Medulla oblongata (tissue), 1 donor: ENCODE data around the gene MYO3B.
"Not testable (repeated sequence)": the region's sequence is repeated elsewhere in the genome, so short reads cannot be mapped to it uniquely, and the experiment has no call there.

Experiments
- DNase-seq: peaks from one replicate; pipeline ENCODE4 v3.0.0-alpha.2; 2015; ENCODE audit errors: extremely low spot score

The MYO3B gene

GRCh38 chr2:170504810-170505145 lies 326.8 kb downstream of the MYO3B start:
- no peak for DNase-seq

- DNase-seq: peak; percentile 95
Observed at GRCh38 chr2:170505631-170506275, 327.8 kb downstream of the MYO3B start.

DNA sequence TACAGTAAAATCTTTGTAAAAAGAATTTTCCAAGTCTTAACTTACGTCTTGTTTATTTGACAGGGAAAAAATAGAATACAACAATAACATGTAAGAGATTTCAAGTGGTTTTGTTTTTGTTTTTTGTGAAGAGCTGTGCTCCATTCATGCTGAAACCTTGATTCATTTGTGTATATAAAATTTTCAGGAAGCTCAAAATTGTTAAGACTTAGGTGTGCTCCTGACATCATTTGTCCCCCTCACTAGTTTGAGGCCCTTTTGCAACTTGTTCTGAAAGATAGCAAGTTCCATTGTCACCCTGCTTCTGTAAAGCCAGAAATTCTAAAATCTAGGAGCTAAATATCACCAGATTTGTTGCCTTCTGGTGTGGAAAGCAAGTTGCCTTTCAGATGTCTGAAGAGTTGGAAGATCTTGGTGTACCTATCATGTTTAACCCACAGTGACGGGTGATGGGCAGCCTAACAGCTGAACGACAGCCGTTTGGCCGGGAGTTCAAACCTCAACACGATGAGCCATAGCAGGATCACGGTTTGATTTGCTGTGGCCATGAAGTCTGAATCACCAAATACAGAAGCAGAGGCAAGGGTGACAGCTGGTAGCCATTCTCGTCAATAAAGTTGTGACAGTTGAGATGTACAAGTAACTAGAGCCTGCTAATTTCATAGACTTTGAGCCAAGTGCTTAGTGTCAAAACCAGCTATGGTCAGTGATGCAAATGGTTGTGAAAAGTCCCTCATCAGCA lies 331.7 kb downstream of the MYO3B start:
- no peak for DNase-seq

DNA sequence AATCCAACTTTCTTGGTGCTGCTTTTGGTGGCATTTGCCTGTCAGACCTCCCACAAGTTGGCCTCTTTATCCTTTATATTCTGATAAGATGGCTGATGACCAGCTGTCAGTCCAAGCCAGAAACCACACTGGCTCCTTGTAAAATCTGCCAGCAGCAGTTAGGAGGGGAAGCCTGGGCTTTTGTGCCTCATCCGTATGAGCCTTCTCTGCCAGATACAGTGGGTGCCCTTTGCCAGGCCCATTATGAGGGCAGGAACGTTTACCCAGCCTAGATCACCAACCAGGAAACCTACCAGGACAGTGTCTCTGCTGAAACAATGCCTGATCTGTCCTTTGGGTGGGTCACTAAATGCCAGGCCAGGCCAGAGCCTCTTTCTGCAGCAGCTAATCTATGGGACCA lies 334.3 kb downstream of the MYO3B start:
- DNase-seq: peak; percentile 81

- DNase-seq: no peak
Observed at GRCh38 chr2:170514140-170514539, 336.2 kb downstream of the MYO3B start.

GRCh38 chr2:170517538-170517937 lies 339.6 kb downstream of the MYO3B start:
- no peak for DNase-seq

DNA sequence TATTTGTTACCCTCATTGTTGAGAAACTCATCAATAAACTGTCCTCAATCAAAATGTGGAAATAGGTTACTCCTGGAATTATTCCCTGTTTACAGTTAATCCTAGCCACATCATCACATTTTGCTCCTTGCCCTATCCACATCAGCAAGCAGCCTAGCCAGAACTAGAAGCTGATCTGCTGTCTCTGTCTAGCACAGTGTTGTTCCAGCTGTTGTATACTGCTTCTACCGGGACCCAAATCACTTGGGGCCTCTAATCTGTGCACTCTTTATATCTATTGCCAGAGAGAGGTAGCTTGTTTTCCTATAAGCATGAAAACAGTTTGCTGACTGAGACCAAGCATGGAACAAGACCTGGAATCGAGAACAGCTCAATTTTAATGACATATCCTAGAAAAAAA lies 341.0 kb downstream of the MYO3B start:
- DNase-seq: no peak

GRCh38 chr2:170521299-170521698 lies 343.4 kb downstream of the MYO3B start:
- no peak for DNase-seq

DNA sequence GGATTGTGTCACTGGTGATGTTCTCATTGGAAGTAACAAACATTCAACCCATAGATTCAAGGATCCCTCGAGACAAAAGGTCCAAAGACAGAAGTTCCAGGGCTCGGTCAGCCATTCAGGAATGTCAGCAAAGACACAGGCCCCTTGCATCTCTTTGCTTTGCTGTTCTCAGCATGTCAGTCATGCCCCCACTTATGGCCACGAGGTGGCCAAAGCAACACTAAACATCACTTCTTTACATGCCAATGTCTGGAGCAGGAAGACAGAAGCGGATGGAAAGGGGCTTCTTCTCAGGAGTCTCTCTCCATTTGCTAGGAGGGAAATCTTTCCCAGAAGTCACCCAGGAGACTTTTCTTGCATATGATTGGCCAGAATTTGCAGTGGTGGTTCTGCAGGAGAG lies 345.6 kb downstream of the MYO3B start:
- DNase-seq: no peak

- no peak for DNase-seq
Observed at GRCh38 chr2:170524828-170525565, 347.1 kb downstream of the MYO3B start.

DNA sequence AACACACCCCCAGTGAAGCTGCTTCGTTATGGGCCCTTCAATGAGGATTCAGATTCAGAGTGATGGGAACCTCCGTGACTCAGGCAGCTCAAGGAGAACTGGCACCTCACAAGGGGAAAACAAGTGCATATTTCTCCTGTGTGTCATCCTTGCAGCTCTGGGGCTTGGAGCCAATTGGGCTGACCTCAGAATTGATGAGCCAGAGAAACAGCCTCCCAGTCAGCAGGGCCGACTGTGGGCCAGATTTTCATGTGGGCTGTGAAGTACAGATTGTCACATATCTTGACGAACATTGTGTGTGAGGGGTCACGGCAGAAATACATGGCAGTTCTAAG lies 347.6 kb downstream of the MYO3B start:
- peak; percentile 31 for DNase-seq

- DNase-seq: peak; percentile 33
Observed at GRCh38 chr2:170530284-170530745, 352.4 kb downstream of the MYO3B start.

GRCh38 chr2:170530803-170531564 lies 353.0 kb downstream of the MYO3B start:
- no peak for DNase-seq

- no peak for DNase-seq
Observed at GRCh38 chr2:170531876-170532275, 353.9 kb downstream of the MYO3B start.

DNA sequence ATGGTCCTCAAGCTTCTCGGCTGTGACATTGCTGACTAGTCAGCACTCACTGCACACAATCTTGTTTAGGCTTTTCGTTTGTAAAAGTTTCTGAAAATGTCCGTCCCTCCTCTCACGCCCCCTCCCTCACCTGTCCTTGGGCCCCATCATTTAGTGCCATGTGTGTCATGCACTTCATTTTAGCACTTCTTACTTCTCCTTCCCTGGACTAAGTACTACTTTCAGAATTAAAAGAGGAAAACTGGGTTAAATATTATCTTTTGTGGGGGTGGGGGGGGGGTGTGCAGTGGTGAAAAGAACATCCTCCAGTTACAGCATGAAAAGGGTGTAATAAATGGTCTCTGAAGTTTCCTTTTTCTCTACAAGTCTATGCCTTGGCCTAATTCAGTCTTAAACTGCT lies 355.2 kb downstream of the MYO3B start:
- no peak for DNase-seq

DNA sequence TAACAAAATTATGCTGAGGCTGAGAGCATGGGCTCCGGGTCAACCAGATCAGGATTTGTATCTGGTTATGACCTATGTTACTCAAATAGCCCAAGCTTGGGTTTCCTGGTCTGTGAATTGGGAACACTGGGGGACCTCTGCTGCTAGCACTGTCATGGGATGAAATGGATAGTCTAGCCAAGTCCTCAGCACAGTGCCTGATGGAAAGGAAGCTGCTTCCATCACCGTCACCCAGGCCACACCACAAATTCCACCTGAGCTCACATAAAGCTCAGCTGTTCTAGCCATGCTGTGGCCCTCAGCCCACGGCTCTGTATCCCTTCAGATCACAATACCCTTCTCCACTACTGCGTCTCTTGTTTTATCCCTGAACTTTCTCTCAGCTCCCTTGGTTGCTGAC lies 357.6 kb downstream of the MYO3B start:
- no peak for DNase-seq

DNA sequence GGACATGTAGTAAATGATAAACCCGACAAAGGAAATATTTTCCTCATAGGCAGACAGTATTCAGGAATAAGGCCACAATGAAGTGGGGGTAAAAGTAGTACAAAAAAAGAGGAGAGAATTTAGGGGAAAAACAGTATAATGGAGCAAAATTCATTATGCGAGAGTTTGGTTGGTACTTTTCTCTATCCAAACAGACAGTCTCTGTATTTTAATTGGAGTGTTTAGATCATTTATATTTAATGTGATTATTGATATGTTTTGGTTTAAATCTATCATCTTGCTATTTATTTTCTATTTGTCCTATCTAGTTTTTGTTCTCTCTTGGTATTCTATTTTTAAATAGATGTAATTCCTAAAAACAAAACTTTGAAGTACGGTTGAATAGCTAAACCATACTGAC lies 366.9 kb downstream of the MYO3B start:
- DNase-seq: no peak

DNA sequence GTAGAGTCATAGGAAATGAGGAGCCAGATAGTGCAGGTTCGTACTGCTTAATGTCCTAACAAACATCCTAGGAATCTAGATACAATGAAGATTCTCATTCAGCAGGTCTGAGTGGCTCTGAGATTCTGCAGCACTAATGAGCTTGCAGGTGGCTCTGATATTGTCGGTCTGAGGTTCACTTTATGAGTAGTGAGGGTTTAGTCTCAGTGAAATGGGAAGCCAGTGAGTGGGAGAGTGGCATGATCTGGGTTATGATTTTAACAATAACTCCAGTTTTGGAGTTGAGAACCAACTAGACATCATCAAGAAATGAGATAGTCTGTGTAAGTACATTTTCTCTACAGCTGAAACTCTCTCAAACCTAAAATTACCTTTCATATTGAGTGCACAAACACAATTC lies 370.4 kb downstream of the MYO3B start:
- no peak for DNase-seq

DNA sequence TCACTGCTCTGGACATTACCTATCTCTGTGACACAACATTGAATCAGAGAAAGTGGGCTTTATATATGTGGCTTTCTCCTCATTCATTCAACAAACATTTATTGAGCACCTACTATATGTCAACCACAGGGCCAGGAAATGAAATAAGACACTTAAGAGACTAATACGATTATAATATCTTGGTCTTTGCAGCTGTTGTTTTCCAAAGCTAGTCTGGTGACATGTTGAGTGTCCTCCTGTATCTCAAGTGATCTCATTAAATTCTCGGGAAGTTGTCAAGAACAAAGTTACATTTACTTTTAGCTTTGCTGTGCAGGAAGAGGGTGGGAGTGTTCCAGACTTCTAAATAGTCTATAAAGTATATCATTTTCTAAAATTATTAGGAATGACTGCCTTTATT lies 372.6 kb downstream of the MYO3B start:
- no peak for DNase-seq

DNA sequence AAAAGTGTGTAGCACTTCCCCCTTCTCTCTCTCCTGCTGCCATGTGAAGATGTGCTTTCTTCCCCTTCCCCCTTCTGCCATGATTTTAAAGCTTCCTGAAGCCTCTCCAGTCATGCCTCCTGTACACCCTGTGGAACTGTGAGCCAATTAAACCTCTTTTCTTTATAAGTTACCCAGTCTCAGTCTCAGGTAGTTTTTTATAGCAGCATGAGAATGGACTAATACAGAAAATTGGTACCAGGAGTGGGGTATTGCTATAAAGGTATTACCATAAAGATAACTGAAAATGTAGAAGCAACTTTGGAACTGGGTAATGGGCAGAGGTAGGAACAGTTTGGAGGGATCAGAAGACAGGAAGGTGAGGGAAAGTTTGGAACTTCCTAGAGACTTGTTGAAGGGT lies 374.0 kb downstream of the MYO3B start:
- not testable (repeated sequence) for DNase-seq

- DNase-seq: no peak
Observed at GRCh38 chr2:170553748-170554147, 375.8 kb downstream of the MYO3B start.

GRCh38 chr2:170554278-170554955 lies 376.5 kb downstream of the MYO3B start:
- DNase-seq: no peak
